AG09319 (cell line): ENCODE results near the gene NSMCE3.

Experiments
- DNase-seq: peaks from one replicate; pipeline ENCODE4 v3.0.0-alpha.2; 2010; ENCODE audit warnings: low read depth; ENCODE audit errors: extremely low read depth
- CTCF ChIP-seq: IDR thresholded peaks from 2 replicates; pipeline ENCODE4 v1.5.1; 2011; ENCODE audit warnings: low read depth, mild to moderate bottlenecking, inconsistent platforms, low read length, moderate library complexity

The NSMCE3 gene

GRCh38 chr15:29302871-29303270 is 33.2 kb upstream of the NSMCE3 start:
- DNase-seq, result no peak
- no peak for TF ChIP-seq CTCF

- no peak for TF ChIP-seq CTCF
- no peak for DNase-seq
Measured at GRCh38 chr15:29299784-29300183, 30.2 kb upstream of the NSMCE3 start.

- TF ChIP-seq CTCF, result no peak
- DNase-seq, result no peak
Measured at GRCh38 chr15:29299331-29299730, 29.7 kb upstream of the NSMCE3 start.

- TF ChIP-seq CTCF, result no peak
- no peak for DNase-seq
Measured at GRCh38 chr15:29294732-29295325, 25.2 kb upstream of the NSMCE3 start.

- TF ChIP-seq CTCF, result no peak
- no peak for DNase-seq
Measured at GRCh38 chr15:29291067-29291845, 21.6 kb upstream of the NSMCE3 start.

GRCh38 chr15:29289173-29289572 is 19.6 kb upstream of the NSMCE3 start:
- DNase-seq, result no peak
- TF ChIP-seq CTCF, result no peak

GRCh38 chr15:29285386-29285785 is 15.8 kb upstream of the NSMCE3 start:
- DNase-seq, result no peak
- TF ChIP-seq CTCF, result no peak
